ENCODE measurements around the gene ELP1. TPM values are rescaled to one million over a fixed set of nuclear protein-coding genes. Genes with fewer than 3 reads are reported as not detected.

Gene ELP1
- polyA plus RNA-seq, 2 of the 4 experiments (the other 2 are of a cell fraction), result 25.4 to 35.8 TPM

DNA sequence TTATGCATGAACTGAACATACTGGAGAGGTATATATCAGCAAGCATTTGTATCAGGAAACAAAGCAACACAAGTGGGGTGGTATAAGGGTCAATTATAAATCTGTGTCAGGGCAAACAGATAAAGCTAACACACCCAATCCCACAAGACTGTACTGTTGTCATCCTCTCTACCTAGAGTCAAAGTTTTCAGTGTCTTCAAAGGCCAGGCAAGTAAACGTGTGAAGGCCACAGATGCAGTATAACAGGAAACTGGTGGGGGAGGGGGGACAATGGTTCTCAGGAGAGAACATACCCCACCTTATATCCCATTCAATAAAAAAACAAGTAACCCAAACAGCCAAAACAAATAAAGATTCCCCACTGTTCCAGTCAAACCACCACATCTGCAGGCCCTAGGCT, 22.1 kb downstream of the ELP1 start:
- ChIA-PET CTCF (no interaction called here), POLR2A (no interaction called here)
- DNase-seq (ENCODE audit: low read depth in 1 of 2, low spot score in 1 of 2) (no peak), FAIRE-seq (no peak), ATAC-seq (no peak)
- Histone ChIP-seq H3K4me2 (no peak overlapping the region), H3K4me1 (no peaks in the 10 kb centered on the region), H3K4me3 (no peak overlapping the region), H3K9me3 (no peaks in the 10 kb centered on the region), H3K27ac (no peak overlapping the region)
- WGBS (ENCODE audit: missing lambda C conversion rate), result 57% methylated on average over 1 of the region's 1 CpG
- TF ChIP-seq CHD2 (IDR thresholded peaks at IDR 0.05; ENCODE audit: low read length, partially characterized antibody), result no peak
- TF ChIP-seq SMC3 (IDR thresholded peaks at IDR 0.05), result no peak
- no peak for TF ChIP-seq CEBPB (IDR thresholded peaks at IDR 0.05)
- TF ChIP-seq HDAC2 (IDR thresholded peaks at IDR 0.05), result no peak
- TF ChIP-seq E2F6 (IDR thresholded peaks at IDR 0.05; ENCODE audit: borderline replicate concordance, low read depth), result no peak
- TF ChIP-seq HOXB5 (CRISPR knock-in tag; IDR thresholded peaks at IDR 0.05), result no peak

GRCh38 chr9:108910914-108911313, 23.0 kb downstream of the ELP1 start:
- no peak for FAIRE-seq
- no peak for TF ChIP-seq NR3C1 (IDR thresholded peaks at IDR 0.05)
- TF ChIP-seq POLR2A (IDR thresholded peaks at IDR 0.05; ENCODE audit: low read length), result no peak
- TF ChIP-seq GATA3 (IDR thresholded peaks at IDR 0.05; ENCODE audit: borderline replicate concordance), result no peak
- no peak for TF ChIP-seq ZC3H11A (IDR thresholded peaks at IDR 0.05)
- TF ChIP-seq TFCP2L1 (CRISPR knock-in tag; IDR thresholded peaks at IDR 0.05), result no peak
- no peak for TF ChIP-seq RFX5 (IDR thresholded peaks at IDR 0.05)
- no peak for TF ChIP-seq ATOH8 (CRISPR knock-in tag; IDR thresholded peaks at IDR 0.05; ENCODE audit: low read depth)
- no peak for TF ChIP-seq ELK1 (IDR thresholded peaks at IDR 0.05; ENCODE audit: low read depth, low read length)
- Histone ChIP-seq H3K4me3 (no peak overlapping the region), H3K27ac (no peak overlapping the region), H3K9me3 (no peaks in the 10 kb centered on the region), H3K4me2 (no peak overlapping the region), H3K4me1 (no peaks in the 10 kb centered on the region)
- no peak for DNase-seq (ENCODE audit: low read depth in 1 of 2, low spot score in 1 of 2)
- ChIA-PET POLR2A (no interaction called here), CTCF (no interaction called here)
- no peak for ATAC-seq
- WGBS (ENCODE audit: missing lambda C conversion rate), result 96% methylated on average over 2 of the region's 2 CpGs

- Histone ChIP-seq H3K4me1 (no peaks in the 10 kb centered on the region), H3K4me3 (no peak overlapping the region), H3K27ac (no peak overlapping the region), H3K4me2 (no peak overlapping the region), H3K9me3 (no peaks in the 10 kb centered on the region)
- ChIA-PET CTCF (no interaction called here), POLR2A (no interaction called here)
- TF ChIP-seq NFE2L2 (conservative IDR thresholded peaks at IDR 0.05; ENCODE audit: low read length), result no peak
- no peak for ATAC-seq
- DNase-seq (ENCODE audit: low read depth in 1 of 2, low spot score in 1 of 2), result no peak
- no peak for FAIRE-seq
Observed at GRCh38 chr9:108910402-108910801, 23.5 kb downstream of the ELP1 start.

GRCh38 chr9:108905494-108905893, 28.4 kb downstream of the ELP1 start:
- Histone ChIP-seq H3K4me3 (no peak overlapping the region), H3K4me1 (no peaks in the 10 kb centered on the region), H3K4me2 (no peak overlapping the region), H3K27ac (no peak overlapping the region), H3K9me3 (no peaks in the 10 kb centered on the region)
- FAIRE-seq (no peak), DNase-seq (ENCODE audit: low read depth in 1 of 2, low spot score in 1 of 2) (no peak), ATAC-seq (no peak)
- CTCF ChIA-PET, result no interaction called here
- POLR2A ChIA-PET, result no interaction called here
- TF ChIP-seq RCOR1 (IDR thresholded peaks at IDR 0.05; ENCODE audit: low read depth, low read length), result no peak
- TF ChIP-seq, protein P1, sequence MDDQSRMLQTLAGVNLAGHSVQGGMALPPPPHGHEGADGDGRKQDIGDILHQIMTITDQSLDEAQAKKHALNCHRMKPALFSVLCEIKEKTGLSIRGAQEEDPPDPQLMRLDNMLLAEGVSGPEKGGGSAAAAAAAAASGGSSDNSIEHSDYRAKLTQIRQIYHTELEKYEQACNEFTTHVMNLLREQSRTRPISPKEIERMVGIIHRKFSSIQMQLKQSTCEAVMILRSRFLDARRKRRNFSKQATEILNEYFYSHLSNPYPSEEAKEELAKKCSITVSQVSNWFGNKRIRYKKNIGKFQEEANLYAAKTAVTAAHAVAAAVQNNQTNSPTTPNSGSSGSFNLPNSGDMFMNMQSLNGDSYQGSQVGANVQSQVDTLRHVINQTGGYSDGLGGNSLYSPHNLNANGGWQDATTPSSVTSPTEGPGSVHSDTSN (IDR thresholded peaks at IDR 0.05), result no peak
- no peak for TF ChIP-seq RARB (CRISPR knock-in tag; IDR thresholded peaks at IDR 0.05)
- WGBS (ENCODE audit: missing lambda C conversion rate), result 71% methylated on average over 2 of the region's 2 CpGs
